NCI-H510A (cell line): ENCODE data around the gene RPGRIP1L.
"Not testable (repeated sequence)": the region's sequence is repeated elsewhere in the genome, so short reads cannot be mapped to it uniquely, and the experiment has no call there.

ENCODE experiments used
- DNase-seq: peaks from one replicate; lab custom pipeline; 2025; lab: John Stamatoyannopoulos, UW

RPGRIP1L gene

GRCh38 chr16:53712065-53712464, 8.4 kb upstream of the RPGRIP1L start:
- no peak for DNase-seq

GRCh38 chr16:53711390-53711789, 7.7 kb upstream of the RPGRIP1L start:
- no peak for DNase-seq

DNA sequence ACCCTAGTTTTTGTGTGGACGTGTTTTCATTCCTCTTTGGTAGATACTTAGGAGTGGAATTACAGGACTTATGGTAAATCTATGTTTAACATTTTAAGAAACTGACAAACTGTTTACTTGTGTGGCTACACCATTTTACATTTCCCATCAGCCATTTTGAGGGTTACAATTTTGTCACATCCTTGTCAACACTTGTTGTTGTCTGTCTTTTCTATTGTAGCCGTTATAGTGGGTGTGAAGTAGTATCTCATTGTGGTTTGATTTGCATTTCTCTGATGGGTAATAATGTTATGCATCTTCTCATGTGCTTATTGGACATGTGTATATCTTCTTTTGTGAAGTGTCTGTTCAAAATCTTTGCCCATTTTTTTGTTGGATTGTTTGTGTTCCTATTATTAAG, 4.8 kb upstream of the RPGRIP1L start:
- no peak for DNase-seq

GRCh38 chr16:53707671-53708070, 4.0 kb upstream of the RPGRIP1L start:
- DNase-seq = no peak

- DNase-seq = no peak
These were observed 770 bp upstream of the RPGRIP1L start for GRCh38 chr16:53704445-53704813.

GRCh38 chr16:53698271-53698670, 5.4 kb downstream of the RPGRIP1L start:
- not testable (repeated sequence) for DNase-seq

DNA sequence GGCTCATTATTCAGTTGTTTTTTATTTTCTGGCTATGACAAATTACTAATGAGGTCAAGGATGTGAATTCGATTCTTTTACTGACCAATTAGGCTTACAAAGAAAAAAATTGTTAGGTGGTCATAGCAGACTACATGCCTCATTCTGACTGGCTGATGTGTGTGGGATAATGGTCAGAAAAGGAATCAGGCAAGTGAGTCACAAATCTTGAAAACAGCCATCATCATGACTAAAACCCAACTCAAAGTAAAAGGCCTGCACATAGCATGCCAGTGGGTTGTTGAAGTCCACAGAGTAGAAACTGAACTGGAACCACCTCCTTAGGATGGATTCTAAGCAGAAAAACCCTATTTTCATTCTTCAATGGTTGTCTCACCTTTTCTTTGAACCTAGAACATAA, 8.6 kb downstream of the RPGRIP1L start:
- DNase-seq = no peak

- DNase-seq = no peak
These were observed 10.3 kb downstream of the RPGRIP1L start for GRCh38 chr16:53693320-53693719.

GRCh38 chr16:53692146-53692545, 11.5 kb downstream of the RPGRIP1L start:
- DNase-seq = no peak

DNA sequence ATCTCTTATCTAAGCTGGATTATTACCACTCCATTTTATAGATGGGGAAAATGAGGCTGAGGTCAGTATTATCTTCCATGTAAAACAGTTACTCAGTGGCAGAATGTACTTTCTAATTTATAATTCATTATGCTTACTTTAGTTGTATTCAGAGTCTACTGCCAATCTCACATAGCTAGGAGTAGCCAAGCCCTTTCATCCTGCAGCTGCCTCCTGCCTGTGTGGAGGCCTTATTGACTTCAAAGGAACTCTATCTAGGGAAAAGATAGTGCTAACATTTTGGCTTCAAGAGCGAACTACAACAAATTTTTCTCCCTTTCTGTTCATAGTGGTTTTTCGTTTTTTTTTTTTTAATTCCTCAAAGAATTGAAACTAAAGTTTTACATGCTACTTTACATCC, 12.9 kb downstream of the RPGRIP1L start:
- DNase-seq = no peak

- no peak for DNase-seq
These were observed 14.0 kb downstream of the RPGRIP1L start for GRCh38 chr16:53689636-53690035.

- no peak for DNase-seq
These were observed 16.9 kb downstream of the RPGRIP1L start for GRCh38 chr16:53686710-53687109.

DNA sequence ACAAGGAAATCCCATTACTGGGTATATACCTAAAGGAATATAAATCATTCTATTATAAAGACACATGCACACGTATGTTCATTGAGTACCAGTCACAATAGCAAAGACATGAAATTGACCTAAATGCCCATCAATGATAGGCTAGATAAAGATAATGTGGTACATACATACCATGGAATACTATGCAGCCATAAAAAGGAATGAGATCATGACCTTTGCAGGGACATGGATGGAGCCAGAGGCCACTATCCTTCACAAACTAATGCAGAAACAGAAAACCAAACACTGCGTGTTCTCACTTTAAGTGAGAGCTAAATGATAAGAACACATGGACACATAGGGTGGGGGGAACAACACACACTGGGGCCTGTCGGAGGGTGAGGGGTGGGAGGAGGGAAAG, 18.3 kb downstream of the RPGRIP1L start:
- not testable (repeated sequence) for DNase-seq

DNA sequence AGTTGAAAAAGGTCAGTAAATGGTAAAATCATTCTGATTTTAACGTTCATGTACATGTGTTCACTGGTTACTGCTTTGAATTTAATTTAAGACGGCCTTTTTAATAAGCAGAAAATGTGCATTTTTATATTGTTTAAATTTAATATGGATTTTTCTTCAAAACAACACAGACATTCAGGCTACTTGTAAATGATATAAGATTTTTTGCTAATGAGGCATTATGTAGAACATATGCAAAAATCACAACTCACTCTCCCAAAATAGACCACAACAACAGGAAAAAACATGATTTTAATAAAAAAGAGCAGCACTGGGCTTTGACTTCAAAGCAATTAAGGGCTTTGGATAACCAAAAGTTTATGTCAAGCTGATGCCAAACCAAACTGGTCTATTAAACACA, 22.3 kb downstream of the RPGRIP1L start:
- DNase-seq = no peak

GRCh38 chr16:53680756-53681155, 22.9 kb downstream of the RPGRIP1L start:
- no peak for DNase-seq

- DNase-seq = no peak
These were observed 24.8 kb downstream of the RPGRIP1L start for GRCh38 chr16:53678756-53679343.

DNA sequence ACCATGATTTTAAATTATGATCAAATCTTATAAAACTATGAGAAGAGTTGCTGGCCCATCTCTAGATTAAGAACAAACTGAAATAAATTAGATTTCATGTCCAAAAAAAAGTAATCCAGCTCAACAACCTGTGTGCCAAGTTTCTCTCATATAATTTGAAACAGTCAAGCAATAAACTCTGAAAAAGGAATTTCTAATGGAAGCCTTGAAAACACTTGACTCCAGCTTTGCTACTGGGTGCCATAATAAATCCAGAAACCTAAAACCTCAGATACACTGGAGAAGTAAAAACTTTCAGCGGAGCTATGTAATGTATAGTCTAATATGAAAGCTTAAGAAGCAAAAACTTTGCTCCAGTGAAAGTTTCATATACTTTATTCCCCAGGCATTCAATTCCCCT, 25.5 kb downstream of the RPGRIP1L start:
- no peak for DNase-seq

- DNase-seq = no peak
These were observed 30.5 kb downstream of the RPGRIP1L start for GRCh38 chr16:53673189-53673588.

GRCh38 chr16:53672461-53672860, 31.2 kb downstream of the RPGRIP1L start:
- no peak for DNase-seq

DNA sequence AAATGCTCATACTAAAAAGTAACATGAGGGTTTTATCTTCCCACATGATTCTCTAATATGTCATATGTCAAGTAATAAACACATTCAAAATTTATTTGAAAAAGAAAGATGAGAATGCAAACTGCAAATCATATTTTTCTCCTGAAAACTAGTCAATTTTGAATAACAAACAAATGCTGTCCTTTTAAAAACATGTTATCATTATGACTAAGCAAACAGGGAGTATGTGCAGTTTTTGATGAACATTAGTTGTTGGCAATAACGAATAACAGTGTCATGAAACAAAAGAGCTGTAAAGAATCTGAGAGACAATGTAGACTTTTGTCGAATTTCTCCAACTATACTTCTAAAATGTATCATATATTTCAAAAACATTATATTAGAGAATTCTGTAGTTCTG, 34.8 kb downstream of the RPGRIP1L start:
- DNase-seq = no peak

GRCh38 chr16:53666786-53667415, 36.8 kb downstream of the RPGRIP1L start:
- no peak for DNase-seq

DNA sequence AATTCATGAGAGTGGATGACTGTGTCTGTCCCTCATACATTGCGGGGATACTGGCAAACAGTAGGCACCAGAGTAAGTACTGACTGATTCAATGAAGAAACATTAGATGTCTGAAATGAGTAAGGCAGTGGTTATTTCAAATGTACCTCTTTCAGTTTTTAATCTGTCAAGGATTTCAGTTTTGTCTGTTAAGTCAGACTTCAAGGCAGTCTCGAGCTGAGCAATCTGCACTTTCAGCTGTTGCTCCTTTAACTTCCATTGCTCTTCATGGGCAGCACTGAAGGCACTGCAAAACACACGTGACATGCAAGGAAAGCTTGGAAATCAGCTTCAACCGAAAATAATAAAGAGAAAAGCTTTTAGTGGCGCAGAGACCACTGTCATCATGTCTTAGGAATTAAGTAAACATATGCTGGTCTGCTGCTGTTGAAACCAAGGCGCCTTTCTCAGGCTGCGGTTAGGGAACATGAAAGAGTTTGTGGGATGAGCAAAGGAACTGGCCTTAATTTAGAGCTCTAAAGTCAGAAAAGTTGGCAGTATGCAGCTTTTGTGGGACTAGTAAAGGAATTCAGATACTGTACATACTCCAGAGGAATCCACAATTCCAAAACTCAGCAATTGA, 38.8 kb downstream of the RPGRIP1L start:
- DNase-seq = no peak

DNA sequence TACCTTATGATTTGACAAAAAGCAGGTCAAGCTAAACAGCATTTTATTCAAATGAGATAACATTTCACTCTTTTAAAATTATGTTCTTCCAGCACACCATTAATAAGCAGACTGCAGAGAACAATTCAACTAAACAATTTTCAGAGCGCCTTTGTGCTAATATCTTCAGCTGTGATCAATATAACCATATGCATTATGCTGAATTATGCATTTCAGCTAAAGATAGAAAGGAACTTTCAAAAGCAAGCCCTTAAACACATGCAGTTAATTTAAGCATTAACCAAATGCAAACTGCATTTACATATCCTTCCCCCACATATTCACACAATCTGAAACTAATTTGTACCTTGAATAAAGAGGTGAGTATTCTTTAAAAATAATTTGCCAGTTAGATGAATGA, 41.6 kb downstream of the RPGRIP1L start:
- DNase-seq = no peak

GRCh38 chr16:53654946-53655345, 48.7 kb downstream of the RPGRIP1L start:
- no peak for DNase-seq
